ENCODE data around the gene PLXNB1. TPM values are rescaled to one million over a fixed set of nuclear protein-coding genes. Genes with fewer than 3 reads are reported as not detected.

PLXNB1 gene
- total RNA-seq, 2 donors from 2014 or later = 69.4 to 73.0 TPM

GRCh38 chr3:48435223-48435595 lies 5.3 kb upstream of the PLXNB1 start:
- H3K27ac ChIP-seq = peak overlapping the region; percentile 19 to 25

GRCh38 chr3:48434591-48435222 lies 4.8 kb upstream of the PLXNB1 start:
- Histone ChIP-seq H3K9me3 (no peaks in the 10 kb centered on the region), H3K27me3 (no peaks in the 10 kb centered on the region), H3K27ac (peak overlapping the region; percentile 19 to 25), H3K36me3 (no peaks in the 10 kb centered on the region), H3K4me1 (peaks cover 0 to 33% of the 10 kb centered on the region in 2 donors), H3K4me3 (no peak overlapping the region)
- no peak for TF ChIP-seq CTCF (IDR thresholded peaks at IDR 0.05)
- no peak for DNase-seq (ENCODE audit: low spot score)

More at GRCh38 chr3:48435223-48435595, 5.3 kb upstream of the PLXNB1 start:
- no peaks in the 10 kb centered on the region for H3K9me3 ChIP-seq
- H3K36me3 ChIP-seq = no peaks in the 10 kb centered on the region
- TF ChIP-seq CTCF (IDR thresholded peaks at IDR 0.05) = no peak
- H3K4me1 ChIP-seq = peaks cover 0 to 29% of the 10 kb centered on the region in 2 donors
- H3K4me3 ChIP-seq = no peak overlapping the region
- DNase-seq (ENCODE audit: low spot score) = no peak
- H3K27me3 ChIP-seq = no peaks in the 10 kb centered on the region

GRCh38 chr3:48433472-48434118 lies 3.7 kb upstream of the PLXNB1 start:
- Histone ChIP-seq H3K27me3 (no peaks in the 10 kb centered on the region), H3K4me3 (no peak overlapping the region)
- peak; percentile 67 for DNase-seq (ENCODE audit: low spot score)

GRCh38 chr3:48432411-48433371 lies 2.8 kb upstream of the PLXNB1 start:
- Histone ChIP-seq H3K36me3 (no peaks in the 10 kb centered on the region), H3K4me1 (peaks cover 0 to 41% of the 10 kb centered on the region in 2 donors), H3K27me3 (no peaks in the 10 kb centered on the region), H3K4me3 (no peak overlapping the region), H3K9me3 (no peaks in the 10 kb centered on the region), H3K27ac (no peak overlapping the region)
- no peak for DNase-seq (ENCODE audit: low spot score)
- peak in 1 of 2 donors; percentile 11 for TF ChIP-seq CTCF (IDR thresholded peaks at IDR 0.05)

More at GRCh38 chr3:48433472-48434118, 3.7 kb upstream of the PLXNB1 start:
- no peaks in the 10 kb centered on the region for H3K9me3 ChIP-seq
- no peaks in the 10 kb centered on the region for H3K36me3 ChIP-seq
- peak overlapping the region in 1 of 2 donors; percentile 19 for H3K27ac ChIP-seq
- TF ChIP-seq CTCF (IDR thresholded peaks at IDR 0.05) = no peak
- H3K4me1 ChIP-seq = peaks cover 0 to 32% of the 10 kb centered on the region in 2 donors

- TF ChIP-seq CTCF (IDR thresholded peaks at IDR 0.05) = no peak
- Histone ChIP-seq H3K36me3 (no peaks in the 10 kb centered on the region), H3K27me3 (no peaks in the 10 kb centered on the region), H3K4me3 (no peak overlapping the region), H3K9me3 (no peaks in the 10 kb centered on the region), H3K4me1 (peaks cover 0 to 54% of the 10 kb centered on the region in 2 donors), H3K27ac (peak overlapping the region; percentile 91 to 94)
- no peak for DNase-seq (ENCODE audit: low spot score)
Measured at GRCh38 chr3:48431224-48432029, 1.5 kb upstream of the PLXNB1 start.

Data from right atrium auricular region (tissue), 2 donors.